Mucosa of descending colon (tissue), 3 donors: Measurements from ENCODE around the gene APOL4. TPM values are rescaled to one million over a fixed set of nuclear protein-coding genes. Genes with fewer than 3 reads are reported as not detected.

Source experiments
- ATAC-seq: fragments of 200-7000 bp; cut with Tn5 transposase; one replicate; pipeline ENCODE4 v1.9.1; 2020; ENCODE audit warnings: mild to moderate bottlenecking, moderate library complexity
- DNase-seq, 3 donors: peaks; one replicate each; pipeline ENCODE4 v3.0.0-alpha.2; 2020
- H3K36me3 ChIP-seq: fragments of 200-600 bp; one replicate; pipeline ENCODE4 v1.8.0; 2021; ENCODE audit warnings: low read depth, mild to moderate bottlenecking
- H3K4me1 ChIP-seq: fragments of 200-600 bp; one replicate; pipeline ENCODE4 v1.8.0; 2021; ENCODE audit warnings: low read depth, mild to moderate bottlenecking
- H3K4me3 ChIP-seq: fragments of 200-600 bp; one replicate; pipeline ENCODE4 v1.8.0; 2021; ENCODE audit warnings: mild to moderate bottlenecking
- H3K9me3 ChIP-seq: fragments of 200-600 bp; one replicate; pipeline ENCODE4 v1.8.0; 2021; ENCODE audit warnings: mild to moderate bottlenecking
- intact Hi-C, 2 donors: fragments of 100-400 bp; cut with DNase I in 1 of 2; cut with micrococcal nuclease in 1 of 2; formaldehyde crosslinking; loops; one replicate each; pipeline versions ENCODE4 v1.11.0 to v1.11.1; 2022; cut with DNase I, micrococcal nuclease
- total RNA-seq, 3 donors: library from RNA; stranded (reverse); fragmentation: NEBNext Ultra II Directional in 2 of 3; extraction: Animal tissue kit (Norgen Biotek cat#: 25700) in 2 of 3; gene quantifications; one replicate each; pipeline versions ENCODE4 v1.2.1 to v1.2.4, GENCODE V29; 2021 to 2023
- TF ChIP-seq, protein P1 (sequence below): fragments of 200-600 bp; IDR thresholded peaks from one replicate; pipeline ENCODE4 v1.8.0; 2022; ENCODE audit warnings: antibody characterized with exemption, mild to moderate bottlenecking
- donor health status: DM: no; HTN: no; CAD: no; lungs with moderate emphysema.
- donor health status: DM: no; HTN: no; CAD: no.
- donor health status: DM: no; HTN: yes; CAD: no.

Gene APOL4
- total RNA-seq, 3 donors from 2014 or later, result 1.7 to 4.3 (median 2.7) TPM

- intact Hi-C loops, result no loop called here
- DNase-seq (no peak), ATAC-seq (no peak)
- TF ChIP-seq, protein P1, sequence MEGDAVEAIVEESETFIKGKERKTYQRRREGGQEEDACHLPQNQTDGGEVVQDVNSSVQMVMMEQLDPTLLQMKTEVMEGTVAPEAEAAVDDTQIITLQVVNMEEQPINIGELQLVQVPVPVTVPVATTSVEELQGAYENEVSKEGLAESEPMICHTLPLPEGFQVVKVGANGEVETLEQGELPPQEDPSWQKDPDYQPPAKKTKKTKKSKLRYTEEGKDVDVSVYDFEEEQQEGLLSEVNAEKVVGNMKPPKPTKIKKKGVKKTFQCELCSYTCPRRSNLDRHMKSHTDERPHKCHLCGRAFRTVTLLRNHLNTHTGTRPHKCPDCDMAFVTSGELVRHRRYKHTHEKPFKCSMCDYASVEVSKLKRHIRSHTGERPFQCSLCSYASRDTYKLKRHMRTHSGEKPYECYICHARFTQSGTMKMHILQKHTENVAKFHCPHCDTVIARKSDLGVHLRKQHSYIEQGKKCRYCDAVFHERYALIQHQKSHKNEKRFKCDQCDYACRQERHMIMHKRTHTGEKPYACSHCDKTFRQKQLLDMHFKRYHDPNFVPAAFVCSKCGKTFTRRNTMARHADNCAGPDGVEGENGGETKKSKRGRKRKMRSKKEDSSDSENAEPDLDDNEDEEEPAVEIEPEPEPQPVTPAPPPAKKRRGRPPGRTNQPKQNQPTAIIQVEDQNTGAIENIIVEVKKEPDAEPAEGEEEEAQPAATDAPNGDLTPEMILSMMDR, result no peak
- Histone ChIP-seq H3K9me3 (no peaks in the 10 kb centered on the region), H3K36me3 (no peaks in the 10 kb centered on the region), H3K4me3 (no peak overlapping the region), H3K4me1 (no peaks in the 10 kb centered on the region)
Observed at GRCh38 chr22:36245805-36246356, 44.3 kb upstream of the APOL4 start.

DNA sequence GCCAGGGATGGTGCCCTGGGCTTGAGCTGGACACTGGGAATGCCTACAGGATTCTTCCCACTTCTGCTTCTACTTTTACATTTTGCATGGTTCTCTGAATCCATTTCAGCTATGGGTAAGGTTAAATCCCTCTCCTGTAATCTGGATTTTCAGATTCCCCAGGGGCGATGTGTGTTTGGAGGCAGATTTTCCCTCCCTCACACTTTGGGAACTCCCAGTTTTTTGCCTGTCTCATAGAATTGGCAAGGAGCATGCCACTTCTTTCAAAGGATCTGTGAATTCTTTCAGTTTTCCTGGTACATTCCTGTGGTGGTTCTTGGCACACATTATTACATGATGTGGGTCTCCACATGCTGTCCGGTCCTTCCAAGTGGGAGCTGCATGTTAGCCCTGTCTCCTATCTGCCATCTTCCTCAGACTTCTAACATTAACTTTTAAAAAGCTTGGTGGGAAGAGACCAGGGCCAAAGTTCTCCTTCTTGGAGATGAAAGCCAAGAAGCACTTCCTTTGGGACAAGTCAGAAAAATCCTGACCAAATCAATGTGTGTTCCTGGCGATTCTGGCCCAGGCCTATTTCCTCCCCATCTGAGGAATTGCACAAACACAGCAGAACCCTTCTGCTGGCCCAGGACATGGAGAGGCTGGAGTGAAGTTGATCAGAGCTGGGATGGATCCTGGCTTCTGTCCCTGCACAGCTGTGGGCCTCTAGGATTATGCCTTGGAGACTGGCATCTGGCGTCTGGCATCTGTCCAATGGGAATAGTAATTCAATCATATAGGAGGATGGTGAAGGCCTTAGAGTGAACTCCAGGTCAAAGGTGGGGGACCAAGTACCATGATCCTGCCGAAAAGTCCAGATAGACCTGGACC, 43.1 kb upstream of the APOL4 start:
- intact Hi-C loops, result no loop called here
- DNase-seq, result no peak
- Histone ChIP-seq H3K4me3 (no peak overlapping the region), H3K9me3 (no peaks in the 10 kb centered on the region), H3K4me1 (no peaks in the 10 kb centered on the region), H3K36me3 (no peaks in the 10 kb centered on the region)
- TF ChIP-seq, protein P1, result no peak
- no peak for ATAC-seq

- DNase-seq (no peak), ATAC-seq (no peak)
- H3K9me3 ChIP-seq, result no peaks in the 10 kb centered on the region
- no peak overlapping the region for H3K4me3 ChIP-seq
- no peaks in the 10 kb centered on the region for H3K4me1 ChIP-seq
- intact Hi-C loops, result no loop called here
- TF ChIP-seq, protein P1, result no peak
- H3K36me3 ChIP-seq, result no peaks in the 10 kb centered on the region
Observed at GRCh38 chr22:36243986-36244385, 42.4 kb upstream of the APOL4 start.

- Histone ChIP-seq H3K4me1 (peaks cover 15% of the 10 kb centered on the region), H3K9me3 (no peaks in the 10 kb centered on the region), H3K4me3 (peak within 1 kb of the TSS; percentile 44), H3K36me3 (no peaks in the 10 kb centered on the region)
- DNase-seq (peak; percentile 90 to 94 (median 93)), ATAC-seq (peak; percentile 97)
- TF ChIP-seq, protein P1, result peak; percentile 79
- intact Hi-C loops, result no loop called here
Observed at GRCh38 chr22:36239401-36240171, 38.0 kb upstream of the APOL4 start, which contains the start of gene APOL2. TSS of gene APOL2 (minus strand) at chr22:36239527. CDS start at chr22:36233162, 6,365 bp downstream.

DNA sequence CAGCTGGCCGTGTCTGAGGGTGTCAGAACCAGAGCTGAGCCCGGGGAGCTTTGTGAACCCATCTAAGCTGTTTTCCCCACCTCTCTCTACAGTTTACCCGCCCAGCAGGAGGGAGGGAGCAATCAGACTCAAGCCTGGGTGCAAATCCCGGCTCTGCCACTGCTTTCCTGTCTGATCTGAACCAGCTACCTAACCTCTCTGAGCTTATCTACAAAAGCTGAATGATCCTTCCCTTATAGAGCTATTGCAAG, 37.5 kb upstream of the APOL4 start:
- H3K4me3 ChIP-seq, result peak overlapping the region; percentile 44
- H3K9me3 ChIP-seq, result no peaks in the 10 kb centered on the region
- DNase-seq (no peak), ATAC-seq (peak; percentile 53)
- TF ChIP-seq, protein P1, result no peak
- H3K4me1 ChIP-seq, result peaks cover 15% of the 10 kb centered on the region
- intact Hi-C loops, result no loop called here
- H3K36me3 ChIP-seq, result no peaks in the 10 kb centered on the region
